NCI-H2171 treated with DMSO at 0.1 percent for 48 hours (cell line): ENCODE data around the gene AATK.

Experiments
- DNase-seq: peaks from one replicate; lab custom pipeline; 2025; lab: John Stamatoyannopoulos, UW

AATK gene

DNA sequence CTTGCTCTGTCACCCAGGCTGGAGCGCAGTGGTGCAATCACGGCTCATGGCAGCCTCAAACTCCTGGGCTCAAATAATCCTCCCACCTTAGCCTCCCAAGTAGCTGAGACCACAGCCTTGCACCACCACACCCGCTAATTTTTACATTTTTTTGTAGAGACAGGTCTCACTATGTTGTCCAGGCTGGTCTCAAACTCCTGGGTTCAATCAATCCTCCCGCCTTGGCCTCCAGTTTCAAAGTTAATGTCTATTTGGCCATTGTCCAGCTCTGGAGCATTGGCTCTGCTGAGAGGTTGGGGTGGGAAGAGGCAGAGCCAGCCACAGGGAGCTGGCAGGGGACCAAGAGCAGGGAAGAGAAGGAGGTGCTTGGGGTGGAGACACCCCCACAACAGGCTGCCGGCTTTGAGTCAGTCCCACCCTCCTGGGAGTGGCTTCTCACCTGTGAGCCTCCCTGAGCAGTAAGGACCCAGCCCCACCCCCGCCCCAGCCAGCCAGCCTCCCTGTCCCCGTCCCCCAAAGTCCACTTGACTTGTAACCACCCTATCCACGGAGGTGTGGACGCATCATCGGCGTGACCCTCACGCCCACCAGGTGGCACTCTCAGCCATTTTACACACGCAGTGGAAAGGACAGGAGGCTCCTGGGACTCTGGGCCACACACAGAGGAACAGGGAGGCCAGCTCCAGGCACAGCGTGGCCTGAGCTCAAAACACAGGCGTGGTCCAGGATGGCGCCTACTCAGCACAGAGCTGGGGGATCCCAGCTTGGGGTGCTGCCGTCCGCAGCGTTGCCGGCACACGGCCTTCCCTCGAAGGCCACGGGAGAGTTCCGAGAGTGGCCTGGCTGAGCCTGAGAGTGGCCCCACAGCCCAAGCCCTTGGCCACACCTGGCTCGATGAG, 23.5 kb downstream of the AATK start:
- peak; percentile 73 for DNase-seq

- no peak for DNase-seq
Measured at GRCh38 chr17:81140695-81141094, 25.3 kb downstream of the AATK start.

DNA sequence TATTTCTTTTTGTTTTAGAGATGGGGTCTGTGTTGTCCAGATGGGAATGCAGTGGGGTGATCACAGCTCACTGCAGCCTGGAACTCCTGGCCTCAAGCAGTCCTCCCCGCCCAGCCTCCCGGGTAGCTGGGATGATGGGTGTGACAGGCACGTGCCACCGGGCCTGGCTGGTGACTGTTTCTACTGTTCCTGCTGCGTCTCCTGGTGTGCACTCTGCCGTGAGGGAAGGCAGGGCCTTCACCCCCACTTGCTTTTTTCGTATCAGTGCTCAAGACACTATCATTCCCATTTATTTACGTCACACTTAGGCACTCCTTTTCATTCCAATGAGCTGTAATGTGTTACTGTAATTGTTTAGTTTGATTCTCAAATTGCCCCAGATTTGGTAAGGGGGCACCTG, 26.0 kb downstream of the AATK start:
- no peak for DNase-seq

- no peak for DNase-seq
Measured at GRCh38 chr17:81139428-81139827, 26.6 kb downstream of the AATK start.

DNA sequence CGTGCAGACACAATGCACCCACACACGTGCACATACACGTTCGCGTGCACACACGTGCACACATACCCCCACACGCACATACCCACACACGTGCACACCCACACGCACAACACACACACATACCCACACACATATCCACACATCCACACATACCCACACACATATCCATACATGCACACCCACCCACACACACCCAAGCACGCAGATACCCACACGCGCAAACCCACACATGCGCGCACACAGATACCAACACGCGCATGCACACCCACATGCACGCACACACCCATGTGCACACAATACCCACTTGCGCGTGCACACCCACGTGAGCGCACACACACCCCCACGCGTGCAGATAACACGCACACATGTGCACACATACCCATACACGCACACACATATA, 27.5 kb downstream of the AATK start:
- DNase-seq: no peak

- DNase-seq: no peak
Measured at GRCh38 chr17:81138083-81138482, 27.9 kb downstream of the AATK start.

DNA sequence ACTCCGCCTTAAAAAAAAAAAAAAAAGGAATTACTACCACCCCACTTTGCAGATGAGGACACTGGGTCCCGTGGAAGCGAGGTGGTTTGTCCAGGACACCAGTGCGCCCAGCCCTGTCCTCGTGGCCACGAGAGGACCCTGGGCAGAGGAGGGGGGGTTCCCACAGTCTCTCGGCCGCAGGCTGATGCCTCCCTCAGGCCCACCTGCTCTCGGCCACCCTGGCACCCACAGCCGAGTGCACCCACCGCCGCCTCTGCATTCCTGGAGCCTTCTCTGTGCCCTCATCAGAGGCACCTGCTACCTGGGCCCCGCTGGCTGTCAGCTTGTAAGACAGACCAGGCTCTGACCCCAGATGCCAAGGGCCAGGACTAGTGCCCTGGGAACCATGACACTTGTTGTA, 28.8 kb downstream of the AATK start:
- no peak for DNase-seq

DNA sequence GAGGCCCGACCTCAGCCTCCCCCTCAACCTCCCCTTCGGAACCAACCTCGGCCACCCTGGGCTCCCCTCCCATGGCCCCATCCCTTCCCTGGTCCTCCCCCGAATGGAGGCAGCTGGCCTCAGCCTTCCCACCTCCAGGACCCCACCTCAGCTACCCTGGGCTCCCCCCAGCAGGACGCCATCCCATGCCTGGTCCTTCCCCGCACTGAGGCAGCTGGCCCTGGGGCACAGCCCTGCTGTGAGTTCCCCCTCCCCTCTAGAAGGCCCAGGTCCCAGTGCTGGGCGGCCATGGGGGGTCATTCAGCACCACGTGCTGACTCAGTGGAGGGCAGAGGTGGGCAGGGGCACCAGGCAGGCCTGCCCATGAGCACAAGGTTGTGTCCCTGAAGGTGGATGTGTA, 29.7 kb downstream of the AATK start:
- no peak for DNase-seq

DNA sequence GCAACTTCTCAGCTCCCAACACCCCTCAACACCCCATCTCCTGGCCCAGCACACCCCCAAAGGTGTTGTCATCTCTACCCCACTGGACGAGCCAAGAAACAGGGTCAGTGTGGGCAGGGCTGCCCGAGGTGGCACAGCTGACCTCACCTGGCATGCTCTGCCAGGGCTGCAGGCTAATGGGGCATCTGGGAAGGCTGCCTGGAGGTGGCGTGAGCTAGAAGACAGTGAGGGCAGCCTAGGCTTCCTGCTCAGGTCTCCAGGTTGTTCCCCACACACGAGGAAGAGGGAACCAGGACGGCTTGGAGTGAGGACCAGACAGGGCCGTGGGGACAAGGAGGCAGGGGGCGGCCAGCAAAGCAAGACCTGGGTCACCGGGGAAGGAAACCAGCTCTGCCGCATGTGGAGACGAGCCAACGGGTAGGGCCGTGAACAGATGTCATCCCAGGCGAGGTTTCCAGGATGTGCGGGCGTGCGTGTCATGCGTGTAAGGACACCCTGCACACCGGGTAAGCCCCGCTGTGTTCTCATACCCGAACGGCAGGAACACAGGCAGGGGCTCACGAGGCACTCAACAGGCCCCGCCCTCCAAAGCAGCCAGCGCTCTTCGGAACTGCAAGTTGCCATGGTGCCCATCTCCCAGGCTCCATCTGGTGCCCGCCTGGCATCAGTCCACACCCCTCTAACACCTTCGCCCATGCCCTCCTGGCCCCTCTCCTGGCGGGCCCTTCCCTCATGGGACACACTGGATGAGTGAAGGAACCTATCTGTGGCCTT, 30.3 kb downstream of the AATK start:
- DNase-seq: peak; percentile 90

DNA sequence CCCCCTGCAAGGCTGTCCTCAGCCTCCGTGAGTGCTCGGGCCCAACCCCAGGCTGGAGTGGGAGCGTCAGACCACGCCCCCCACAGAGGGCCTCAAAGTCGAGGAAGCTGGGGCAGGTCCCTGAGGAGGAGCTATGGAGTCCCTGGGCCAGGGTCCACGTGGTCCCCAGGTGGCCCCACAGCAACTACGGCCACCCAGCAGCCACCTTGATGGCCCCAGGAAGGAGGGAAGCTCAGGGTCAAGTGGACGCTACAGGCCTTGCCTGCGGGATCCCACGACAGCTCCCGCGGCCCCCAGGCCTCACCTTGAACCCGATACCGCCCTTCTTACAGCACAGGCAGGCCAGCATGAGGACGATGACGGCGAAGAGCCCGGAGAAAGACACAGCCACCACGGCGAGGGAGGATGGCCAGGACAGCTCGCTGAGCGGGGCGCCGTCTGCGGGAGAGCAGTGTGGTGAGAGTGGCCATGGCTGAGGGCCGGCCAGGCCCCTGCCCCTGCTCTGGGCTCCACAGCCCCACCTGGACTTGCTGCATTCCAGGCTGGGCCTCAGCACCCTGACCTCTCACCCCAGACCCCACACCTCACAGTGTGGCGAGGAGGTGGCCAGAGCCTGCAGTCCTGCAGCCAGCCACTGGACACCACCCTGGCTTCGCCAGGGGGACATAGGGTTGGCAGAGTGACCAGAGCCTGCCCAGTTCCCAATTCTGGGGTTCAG, 31.8 kb downstream of the AATK start:
- DNase-seq: no peak

DNA sequence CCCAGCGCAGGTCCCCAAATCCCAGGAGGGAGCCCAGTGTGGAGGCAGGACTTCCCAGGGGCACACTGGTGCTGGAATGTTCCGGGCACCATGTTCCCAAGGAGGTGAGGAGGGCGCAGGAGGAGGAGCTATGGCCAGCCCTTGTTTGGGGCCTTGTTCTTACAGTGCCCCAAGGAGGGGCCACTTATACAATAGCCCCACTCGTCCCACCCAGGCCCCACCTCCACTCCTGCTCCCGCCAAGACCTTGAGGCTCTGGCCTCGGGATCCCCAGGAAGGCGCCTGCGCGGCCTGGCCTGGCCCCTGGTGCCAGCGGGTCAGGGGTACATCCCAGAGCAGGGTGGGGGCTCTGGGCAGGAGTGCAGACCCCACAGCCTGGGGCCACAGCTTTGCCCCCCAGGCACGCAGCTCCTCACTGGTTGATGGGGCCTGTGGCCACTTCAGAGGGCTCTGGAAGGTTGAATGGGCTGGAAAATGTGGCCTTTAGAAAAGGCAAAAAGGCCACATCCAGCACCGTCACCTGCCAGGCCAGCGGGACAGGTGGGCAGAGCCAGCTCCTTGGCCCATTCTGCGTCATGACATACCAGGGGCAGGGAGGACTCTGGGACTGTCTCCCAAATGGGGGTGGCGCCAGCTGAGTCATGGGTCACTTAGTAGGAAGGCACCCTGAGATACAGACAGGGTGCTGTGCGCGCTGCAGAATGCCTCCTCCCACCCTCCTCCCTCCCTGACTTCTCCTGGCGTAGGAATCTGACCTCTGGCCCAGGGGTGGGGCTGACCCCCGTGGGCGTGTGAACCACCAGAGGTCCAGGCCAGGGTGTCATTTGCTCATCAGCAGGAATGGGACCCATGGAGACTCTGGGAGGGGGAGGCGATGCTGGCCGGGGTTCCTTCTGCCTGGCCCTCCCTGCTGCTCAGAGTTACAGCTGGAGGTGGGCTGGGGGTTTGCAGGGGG, 33.0 kb downstream of the AATK start:
- no peak for DNase-seq

GRCh38 chr17:81132197-81132540, 33.9 kb downstream of the AATK start:
- no peak for DNase-seq

- DNase-seq: no peak
Measured at GRCh38 chr17:81131486-81132196, 34.4 kb downstream of the AATK start.

DNA sequence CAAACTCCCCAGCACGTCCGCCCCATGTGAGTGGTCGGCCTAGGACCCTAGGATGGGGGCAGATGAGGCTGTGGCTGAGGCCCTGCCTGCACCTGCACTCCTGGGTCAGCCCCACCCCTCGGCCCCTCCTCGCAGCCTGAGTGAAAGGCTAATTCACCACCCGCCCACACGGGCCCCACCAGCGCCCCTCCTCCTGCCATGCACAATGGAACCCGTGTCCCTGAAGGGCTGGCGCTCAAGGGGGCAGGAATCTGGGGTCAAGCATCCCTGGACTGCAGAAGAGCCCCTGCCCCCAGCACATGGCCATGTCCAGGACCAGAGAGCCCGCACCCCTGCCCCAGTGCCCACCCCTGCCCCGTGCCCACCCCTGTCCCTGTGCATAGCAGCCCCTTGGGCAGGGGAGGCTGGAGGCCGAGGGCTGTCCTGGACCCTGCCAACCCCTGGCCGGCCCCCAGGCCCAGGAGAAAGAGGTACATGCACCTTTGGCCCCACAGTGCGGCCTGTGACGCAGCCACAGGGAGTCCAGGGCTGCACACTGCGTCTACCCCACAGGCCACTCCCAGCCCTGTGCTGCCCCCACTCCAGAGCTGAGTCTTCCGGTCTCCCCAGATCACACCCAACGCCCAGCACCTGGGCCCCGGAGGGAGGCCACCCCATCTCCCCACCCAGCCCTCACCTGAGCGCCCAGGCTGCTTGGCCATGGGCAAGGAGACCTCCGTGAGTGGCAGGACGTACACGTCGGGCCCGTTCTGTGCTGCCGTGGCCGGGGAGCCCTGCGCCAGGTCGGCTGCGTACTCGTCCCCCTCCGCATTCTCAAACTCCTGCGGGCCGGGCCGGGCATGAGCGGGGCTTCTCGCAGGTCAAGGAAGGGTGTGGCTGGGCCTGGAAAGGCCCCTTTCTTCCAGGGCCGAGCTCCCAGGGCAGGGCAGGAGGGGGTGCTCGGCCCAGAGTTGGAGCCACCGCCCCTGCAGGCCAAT, 35.3 kb downstream of the AATK start:
- DNase-seq: no peak

DNA sequence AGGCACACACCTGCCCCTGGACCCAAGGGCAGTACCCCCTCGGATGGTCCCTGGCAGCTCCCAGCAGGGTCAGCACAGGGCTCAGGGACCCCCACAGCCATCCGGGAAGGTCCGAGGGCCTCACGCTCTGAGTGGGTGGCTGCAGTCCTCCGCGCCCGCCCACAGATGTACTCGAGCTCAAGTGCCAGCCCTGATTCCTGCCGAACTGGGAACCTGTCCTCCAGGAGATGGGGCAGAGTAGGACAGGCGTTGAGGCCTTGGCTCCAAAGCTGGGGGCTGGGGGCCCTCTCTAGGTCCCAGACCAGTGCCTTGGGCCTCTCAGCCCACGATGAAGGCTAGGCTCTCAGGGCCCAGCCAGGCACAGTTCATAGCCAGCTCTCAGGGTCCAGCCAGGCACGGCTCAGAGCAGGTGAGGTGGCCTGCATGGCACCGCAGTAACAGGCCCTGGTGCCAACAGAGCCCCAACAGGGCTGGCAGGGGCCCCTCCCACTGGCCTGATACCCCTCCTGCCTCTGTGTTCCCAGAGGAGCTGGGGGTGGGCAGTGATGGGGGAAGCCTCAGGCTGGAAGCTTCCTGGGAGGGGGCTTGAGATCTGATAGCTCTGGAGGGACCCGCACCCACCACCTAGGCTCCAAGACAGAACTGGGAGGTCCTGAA, 36.2 kb downstream of the AATK start:
- DNase-seq: no peak

DNA sequence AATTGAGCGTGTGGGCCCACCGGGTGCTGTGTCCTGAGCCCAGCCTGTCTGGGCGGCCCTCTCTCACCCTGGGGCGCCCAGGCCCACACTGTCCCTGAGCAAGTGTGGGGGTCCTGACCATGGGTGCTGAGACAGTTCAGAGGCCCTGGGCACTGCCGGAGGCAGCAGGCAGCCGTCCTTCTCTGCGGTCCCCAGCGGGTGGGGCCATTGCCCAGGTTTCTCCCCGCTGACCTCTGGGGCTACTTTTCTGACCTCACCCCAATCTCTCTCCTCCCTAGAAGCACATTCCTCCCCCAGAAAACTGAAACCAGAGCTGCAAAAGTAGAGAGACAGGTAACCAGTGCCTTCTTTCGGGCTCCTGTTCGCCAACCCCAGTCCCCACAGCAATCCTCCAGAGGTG, 36.7 kb downstream of the AATK start:
- no peak for DNase-seq

DNA sequence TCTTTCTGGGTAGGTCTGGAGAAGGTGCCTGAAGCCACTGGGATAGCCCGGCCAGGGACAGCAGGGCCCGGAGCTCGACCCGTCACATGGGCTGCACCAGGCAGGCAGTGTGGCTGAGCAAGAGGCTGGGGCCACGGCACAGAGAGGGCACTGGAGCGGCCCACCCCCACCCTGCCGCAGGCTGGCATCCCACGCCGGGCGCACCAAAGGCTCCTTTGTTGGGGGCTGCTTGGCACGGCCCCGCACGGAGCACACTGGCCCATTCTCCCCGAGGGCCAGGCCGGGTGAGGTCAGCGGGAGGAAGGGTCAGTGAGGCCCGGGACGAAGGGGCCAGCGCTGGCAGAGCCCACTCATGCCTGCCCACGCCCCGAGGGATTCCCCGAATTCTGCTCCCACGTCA, 37.2 kb downstream of the AATK start:
- DNase-seq: no peak

DNA sequence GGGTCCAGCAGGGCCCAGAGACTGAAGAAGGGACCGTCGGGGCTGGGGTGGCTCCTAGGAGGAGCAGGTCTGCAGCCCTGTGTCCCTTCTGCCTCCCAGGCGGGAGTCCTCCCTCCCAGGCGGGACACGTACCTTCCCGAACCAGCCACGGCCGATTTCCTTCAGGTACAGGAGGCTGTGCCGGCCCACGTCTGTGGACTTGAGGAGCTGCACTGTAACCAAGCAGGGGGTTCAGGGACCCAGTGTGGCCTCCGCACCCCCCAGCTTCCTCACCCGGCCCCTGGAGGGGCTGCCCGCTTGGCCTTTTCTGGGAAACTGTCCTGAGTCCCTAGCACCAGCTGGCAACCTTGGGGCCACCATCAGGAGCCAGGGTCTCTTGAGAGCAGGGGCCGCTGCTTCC, 37.7 kb downstream of the AATK start:
- no peak for DNase-seq

DNA sequence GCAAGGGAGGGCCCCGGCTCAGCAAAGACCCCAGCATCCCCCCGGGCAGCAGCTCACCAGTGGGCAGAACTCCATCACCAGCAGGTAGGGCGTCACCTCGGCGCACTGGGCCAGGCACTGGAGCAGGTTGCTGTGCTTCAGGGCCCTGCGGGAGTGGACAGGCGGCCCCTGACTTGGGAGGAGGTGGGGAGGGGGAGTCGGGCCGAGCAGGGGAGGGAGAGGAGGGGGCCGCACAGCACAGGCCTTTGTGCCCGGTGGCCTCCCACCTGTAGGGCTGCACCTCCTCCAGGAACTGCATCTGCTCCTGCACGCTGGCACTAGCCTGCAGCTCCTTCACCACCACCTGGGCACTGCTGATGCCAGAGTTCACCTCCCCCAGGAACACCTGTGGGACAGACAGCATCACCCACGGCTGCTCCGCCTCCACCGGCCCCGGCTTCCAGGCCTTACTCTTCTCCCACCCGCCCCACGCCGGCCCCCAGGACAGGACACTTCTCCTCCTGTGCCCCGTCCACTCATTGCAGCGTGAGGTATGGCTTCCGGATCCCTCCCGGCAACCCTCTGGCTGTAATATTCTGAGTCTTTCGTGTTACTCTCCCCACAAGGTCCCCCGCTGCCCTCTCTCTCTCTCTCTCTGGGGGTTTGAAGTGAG, 38.4 kb downstream of the AATK start:
- DNase-seq: peak; percentile 58
